HL-60 (cell line): ENCODE measurements around the gene YY1.

Experiments
- DNase-seq, 2 experiments: peaks; one replicate each; pipeline ENCODE4 v3.0.0-alpha.2; 2010 to 2020; ENCODE audit warnings: low read depth in 1 of 2, low spot score in 1 of 2
- H3K27ac ChIP-seq: fragments of 250-450 bp; sonication (Bioruptor Pico); replicated peaks from 2 replicates; pipeline ENCODE4 v1.5.1; 2020; ENCODE audit warnings: mild to moderate bottlenecking, moderate library complexity
- H3K27me3 ChIP-seq: fragments of 250-450 bp; sonication (Bioruptor Pico); 2 replicates; pipeline ENCODE4 v1.5.1; 2021; ENCODE audit warnings: mild to moderate bottlenecking, moderate library complexity; ENCODE audit not compliant: insufficient read depth, poor library complexity, severe bottlenecking
- H3K4me3 ChIP-seq: replicated peaks from 2 replicates; pipeline ENCODE4 v1.5.1; 2011; ENCODE audit warnings: mild to moderate bottlenecking, control low read depth, low read length; ENCODE audit not compliant: insufficient read depth
- CTCF ChIP-seq: IDR thresholded peaks from one replicate; pipeline ENCODE4 v1.5.1; 2011; ENCODE audit warnings: low read length, control low read depth, inconsistent platforms; ENCODE audit not compliant: insufficient read depth
- GABPA ChIP-seq: IDR thresholded peaks from 2 replicates; pipeline ENCODE4 v1.6.1; 2012; ENCODE audit warnings: low read depth
- POLR2AphosphoS5 ChIP-seq: IDR thresholded peaks from 2 replicates; pipeline ENCODE4 v1.6.1; 2012; ENCODE audit warnings: low read depth
- REST ChIP-seq: IDR thresholded peaks from 2 replicates; pipeline ENCODE4 v1.6.1; 2012; ENCODE audit warnings: low read depth; ENCODE audit not compliant: insufficient replicate concordance
- SPI1 ChIP-seq: IDR thresholded peaks from 2 replicates; pipeline ENCODE4 v1.6.1; 2012; ENCODE audit warnings: low read depth, mild to moderate bottlenecking, borderline replicate concordance

YY1 gene

GRCh38 chr14:100323121-100323941, 84.4 kb downstream of the YY1 start, which contains the start of gene SLC25A47:
TSS of gene SLC25A47 (plus strand) at chr14:100323339. CDS start at chr14:100323415, 76 bp downstream.
- no peaks in the 10 kb centered on the region for H3K27me3 ChIP-seq
- no peak for TF ChIP-seq CTCF
- no peak for TF ChIP-seq GABPA
- no peak for TF ChIP-seq SPI1
- TF ChIP-seq REST: no peak
- no peak for TF ChIP-seq POLR2AphosphoS5
- no peak within 1 kb of the TSS for H3K27ac ChIP-seq
- no peak for DNase-seq
- H3K4me3 ChIP-seq: no peak within 1 kb of the TSS

- TF ChIP-seq SPI1: no peak
- TF ChIP-seq POLR2AphosphoS5: no peak
- no peak for TF ChIP-seq GABPA
- TF ChIP-seq REST: no peak
- no peak for TF ChIP-seq CTCF
- H3K27me3 ChIP-seq: no peaks in the 10 kb centered on the region
- no peak overlapping the region for H3K27ac ChIP-seq
- H3K4me3 ChIP-seq: no peak overlapping the region
- no peak for DNase-seq
Observed at GRCh38 chr14:100323942-100324307, 85.0 kb downstream of the YY1 start.

GRCh38 chr14:100325231-100325632, 86.3 kb downstream of the YY1 start:
- H3K27me3 ChIP-seq: no peaks in the 10 kb centered on the region

More at GRCh38 chr14:100325231-100325632, 86.3 kb downstream of the YY1 start:
- H3K27ac ChIP-seq: no peak overlapping the region
- no peak overlapping the region for H3K4me3 ChIP-seq
- peak in 1 of 2 experiments; percentile 27 for DNase-seq
- TF ChIP-seq POLR2AphosphoS5: no peak
- no peak for TF ChIP-seq CTCF
- no peak for TF ChIP-seq SPI1
- TF ChIP-seq GABPA: no peak
- no peak for TF ChIP-seq REST
